ENCODE results near the gene HIBCH.
"Not testable (repeated sequence)": the region's sequence is repeated elsewhere in the genome, so short reads cannot be mapped to it uniquely, and the experiment has no call there.

The HIBCH gene

GRCh38 chr2:190308031-190308430 is 11.6 kb downstream of the HIBCH start:
- no peak for DNase-seq (ENCODE audit: low read depth in 3 of 3)

- DNase-seq (ENCODE audit: low read depth in 3 of 3): no peak
These were observed 15.2 kb downstream of the HIBCH start for GRCh38 chr2:190304404-190304803.

- DNase-seq (ENCODE audit: low read depth in 3 of 3): no peak
These were observed 16.0 kb downstream of the HIBCH start for GRCh38 chr2:190303647-190304046.

GRCh38 chr2:190302052-190302451 is 17.6 kb downstream of the HIBCH start:
- DNase-seq (ENCODE audit: low read depth in 3 of 3): no peak

GRCh38 chr2:190301032-190301431 is 18.6 kb downstream of the HIBCH start:
- DNase-seq (ENCODE audit: low read depth in 3 of 3): no peak

GRCh38 chr2:190297880-190298279 is 21.7 kb downstream of the HIBCH start:
- DNase-seq (ENCODE audit: low read depth in 3 of 3): not testable (repeated sequence)

GRCh38 chr2:190283783-190284182 is 35.8 kb downstream of the HIBCH start:
- DNase-seq (ENCODE audit: low read depth in 3 of 3): no peak

- no peak for DNase-seq (ENCODE audit: low read depth in 3 of 3)
These were observed 38.9 kb downstream of the HIBCH start for GRCh38 chr2:190280565-190281350.

- DNase-seq (ENCODE audit: low read depth in 3 of 3): not testable (repeated sequence)
These were observed 40.1 kb downstream of the HIBCH start for GRCh38 chr2:190279256-190280134.

GRCh38 chr2:190277234-190278112 is 42.2 kb downstream of the HIBCH start:
- DNase-seq (ENCODE audit: low read depth in 3 of 3): no peak

GRCh38 chr2:190272457-190272842 is 47.2 kb downstream of the HIBCH start:
- no peak for DNase-seq (ENCODE audit: low read depth in 3 of 3)

GRCh38 chr2:190271783-190272456 is 47.7 kb downstream of the HIBCH start:
- DNase-seq (ENCODE audit: low read depth in 3 of 3): no peak

GRCh38 chr2:190270298-190270697 is 49.3 kb downstream of the HIBCH start:
- DNase-seq (ENCODE audit: low read depth in 3 of 3): no peak

GRCh38 chr2:190269699-190270098 is 49.9 kb downstream of the HIBCH start:
- DNase-seq (ENCODE audit: low read depth in 3 of 3): not testable (repeated sequence)

- DNase-seq (ENCODE audit: low read depth in 3 of 3): no peak
These were observed 52.3 kb downstream of the HIBCH start for GRCh38 chr2:190267302-190267701.

- no peak for DNase-seq (ENCODE audit: low read depth in 3 of 3)
These were observed 53.3 kb downstream of the HIBCH start for GRCh38 chr2:190266314-190266713.

- no peak for DNase-seq (ENCODE audit: low read depth in 3 of 3)
These were observed 57.8 kb downstream of the HIBCH start for GRCh38 chr2:190261851-190262250.

GRCh38 chr2:190256087-190256486 is 63.5 kb downstream of the HIBCH start:
- no peak for DNase-seq (ENCODE audit: low read depth in 3 of 3)

- no peak for DNase-seq (ENCODE audit: low read depth in 3 of 3)
These were observed 64.0 kb downstream of the HIBCH start for GRCh38 chr2:190255676-190256075.

GRCh38 chr2:190254063-190254850 is 65.4 kb downstream of the HIBCH start:
- DNase-seq (ENCODE audit: low read depth in 3 of 3): no peak

Data from stimulated activated CD4-positive, alpha-beta T cell treated with anti-CD3 and anti-CD28 coated beads, TNF-alpha, amount 100 ng/mL, for 24 hours (primary cell).